Ovary (tissue), 9 donors: ENCODE results near the gene ASCL2. TPM values are rescaled to one million over a fixed set of nuclear protein-coding genes. Genes with fewer than 3 reads are reported as not detected.
A peak's percentile ranks its signal among the peaks of the same experiment; 100 is the strongest.

ENCODE experiments used
- DNase-seq, 5 donors: peaks; one replicate each; pipeline ENCODE4 v3.0.0-alpha.2; 2019 to 2020
- H3K27ac ChIP-seq, 2 donors: fragments of 200-600 bp; one replicate each; pipeline versions ENCODE4 v1.5.1 to v1.8.0; 2019 to 2022
- H3K27me3 ChIP-seq: fragments of 200-600 bp; one replicate; pipeline ENCODE4 v1.8.0; 2022
- H3K36me3 ChIP-seq: fragments of 200-600 bp; sonication (generic); one replicate; pipeline ENCODE4 v1.5.1; 2019
- H3K4me1 ChIP-seq: one replicate; pipeline ENCODE4 v1.8.1; 2013; ENCODE audit warnings: mild to moderate bottlenecking, moderate library complexity; ENCODE audit not compliant: insufficient read depth
- H3K4me3 ChIP-seq: fragments of 200-600 bp; sonication (generic); one replicate; pipeline ENCODE4 v1.5.1; 2017
- H3K9me3 ChIP-seq, 2 donors: fragments of 200-600 bp in 1 of 2; sonication (generic) in 1 of 2; one replicate each; pipeline versions ENCODE4 v1.5.1 to v1.8.1; 2013 to 2019; ENCODE audit warnings: mild to moderate bottlenecking in 1 of 2, moderate library complexity in 1 of 2
- CTCF ChIP-seq, 3 donors: fragments of 450-650 bp in 2 of 3; fragments of 200-600 bp in 1 of 3; IDR thresholded peaks; one replicate each; pipeline versions ENCODE4 v1.5.1 to v1.8.0; 2016 to 2022; ENCODE audit warnings: antibody characterized with exemption in 3 of 3, mild to moderate bottlenecking in 1 of 3
- EP300 ChIP-seq: sonication (generic); formaldehyde crosslinking; IDR thresholded peaks from one replicate; pipeline ENCODE4 v1.6.1; 2017; ENCODE audit warnings: antibody characterized with exemption
- POLR2A ChIP-seq: fragments of 450-650 bp; IDR thresholded peaks from one replicate; pipeline ENCODE4 v1.6.1; 2017; ENCODE audit warnings: antibody characterized with exemption, mild to moderate bottlenecking, moderate library complexity
- WGBS, 3 donors: extraction: QIAGEN DNeasy Blood & Tissue Kit in 1 of 3; methylation state at CpG; one replicate each; pipeline versions ENCODE4 v1.1.5 to v1.1.7; 2013 to 2017; 5-methylcytosine and 5-hydroxymethylcytosine counted together
- intact Hi-C, 4 donors: fragments of 100-400 bp; cut with DNase I; formaldehyde crosslinking; loops; one replicate each; pipeline versions ENCODE4 v1.11.0 to v1.15.1; 2022 to 2023
- polyA plus RNA-seq, 2 donors: library from polyadenylated mRNA; stranded (reverse); fragments of 200-250 nt in 1 of 2; fragments of 350-450 nt in 1 of 2; fragmentation: Illumina TruSeq in 1 of 2; extraction: RNeasy Lipid Tissue Mini Kit (QIAGEN cat#74804) in 1 of 2; gene quantifications; one replicate each; pipeline ENCODE4 v1.2.3, GENCODE V29; 2013 to 2014
- total RNA-seq, 7 donors: library from RNA; depleted of rRNA in 2 of 7; stranded (reverse); fragments of >200 nt in 2 of 7; fragmentation: NEBNext Ultra II Directional in 3 of 7; extraction: Animal tissue kit (Norgen Biotek cat#: 25700) in 3 of 7; gene quantifications; one replicate each; pipeline versions ENCODE4 v1.1.0 to v1.2.4, GENCODE V29; 2016 to 2023
- donor health status: DM: no; HTN: no; CAD: no; lungs with moderate emphysema.
- donor health status: DM: no; HTN: no; CAD: no.
- donor health status: Bipolar disorder and iron deficiency.
- donor health status: DM: yes; HTN: yes; CAD: no.
- donor health status: DM: no; HTN: no; CAD: no.
- donor health status: DM: yes; HTN: yes; CAD: no.

Gene ASCL2
- total and polyA plus RNA-seq, 9 donors: 0.10 to 1.3 (median 0.24) TPM

GRCh38 chr11:2317354-2318050 lies 47.1 kb upstream of the ASCL2 start:
- TF ChIP-seq EP300 (no peak), CTCF (IDR thresholded peaks at IDR 0.05) (no peak), POLR2A (no peak)
- DNase-seq: no peak
- H3K27ac ChIP-seq: no peak overlapping the region
- H3K9me3 ChIP-seq: no peaks in the 10 kb centered on the region
- intact Hi-C loops: loop anchor here in 1 of 4 donors (5.0 kb wide), 1 partner anchor 60 kb away; the partner anchor contains the start of gene CD81
- no peaks in the 10 kb centered on the region for H3K27me3 ChIP-seq
- no peak overlapping the region for H3K4me3 ChIP-seq
- peaks cover 22% of the 10 kb centered on the region for H3K4me1 ChIP-seq
- WGBS, 3 donors: 91 to 96% (median 94%) methylated on average over 17 of the region's 17 CpGs
- H3K36me3 ChIP-seq: no peaks in the 10 kb centered on the region

GRCh38 chr11:2316963-2317244 lies 46.5 kb upstream of the ASCL2 start:
- no peaks in the 10 kb centered on the region for H3K36me3 ChIP-seq
- intact Hi-C loops: loop anchor here in 1 of 4 donors (5.0 kb wide), 1 partner anchor 60 kb away; the partner anchor contains the start of gene CD81
- peaks cover 22% of the 10 kb centered on the region for H3K4me1 ChIP-seq
- no peak for TF ChIP-seq EP300
- no peak for TF ChIP-seq POLR2A
- no peak for TF ChIP-seq CTCF (IDR thresholded peaks at IDR 0.05)
- WGBS, 3 donors: 88 to 96% (median 89%) methylated on average over 3 of the region's 3 CpGs
- DNase-seq: no peak
- no peak overlapping the region for H3K27ac ChIP-seq
- H3K9me3 ChIP-seq: no peaks in the 10 kb centered on the region
- H3K27me3 ChIP-seq: no peaks in the 10 kb centered on the region
- no peak overlapping the region for H3K4me3 ChIP-seq

DNA sequence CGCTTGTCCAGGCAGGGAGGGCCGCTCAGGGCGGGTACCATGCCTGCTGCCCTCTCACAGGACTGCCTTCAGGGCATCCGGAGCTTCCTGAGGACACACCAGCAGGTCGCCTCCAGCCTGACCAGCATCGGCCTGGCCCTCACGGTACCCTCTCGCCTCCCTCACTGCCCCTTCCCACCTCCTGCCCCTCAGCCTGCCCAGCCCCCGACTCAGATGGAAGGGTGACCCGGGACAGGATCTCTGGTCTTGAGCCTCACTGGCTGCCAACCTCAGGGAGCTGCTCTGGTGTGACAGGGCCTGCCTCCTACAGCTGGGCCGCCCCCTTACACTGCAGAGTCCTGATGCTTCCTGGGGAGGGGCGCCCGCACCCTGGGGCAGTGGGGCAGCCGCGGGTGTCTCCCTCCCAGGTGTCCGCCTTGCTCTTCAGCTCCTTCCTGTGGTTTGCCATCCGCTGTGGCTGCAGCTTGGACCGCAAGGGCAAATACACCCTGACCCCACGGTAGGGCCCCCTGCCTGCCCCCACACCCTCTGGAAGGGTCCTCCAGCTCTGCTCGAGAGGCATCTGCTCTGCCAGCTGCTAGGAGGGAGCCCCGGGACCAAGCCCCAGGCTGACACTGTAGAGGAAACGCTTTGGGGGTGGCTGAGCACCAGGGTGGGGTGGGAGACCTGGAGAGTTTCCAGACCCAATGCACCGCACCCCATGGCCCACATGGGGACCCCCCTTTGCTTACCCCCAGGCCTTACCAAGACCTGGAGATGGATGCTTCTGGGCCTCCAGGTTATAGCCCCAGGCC lies 46.0 kb upstream of the ASCL2 start:
- Histone ChIP-seq H3K4me3 (no peak overlapping the region), H3K9me3 (no peaks in the 10 kb centered on the region), H3K4me1 (peaks cover 22% of the 10 kb centered on the region), H3K36me3 (no peaks in the 10 kb centered on the region), H3K27me3 (no peaks in the 10 kb centered on the region), H3K27ac (peak overlapping the region in 1 of 2 donors; percentile 83)
- intact Hi-C loops: loop anchor here in 1 of 4 donors (5.0 kb wide), 1 partner anchor 61 kb away; the partner anchor contains the start of gene CD81
- TF ChIP-seq POLR2A: no peak
- no peak for TF ChIP-seq CTCF (IDR thresholded peaks at IDR 0.05)
- TF ChIP-seq EP300: no peak
- DNase-seq: peak in 2 of 5 donors; percentile 42 to 53
- 90 to 91% (median 91%) methylated on average over 22 to 23 of the region's 23 CpGs for WGBS, 3 donors

GRCh38 chr11:2315395-2316168 lies 45.2 kb upstream of the ASCL2 start:
- WGBS, 3 donors: 71 to 73% (median 71%) methylated on average over 22 to 25 of the region's 25 CpGs
- peak in 3 of 5 donors; percentile 20 to 65 (median 61) for DNase-seq
- intact Hi-C loops: loop anchor here in 1 of 4 donors (5.0 kb wide), 1 partner anchor 62 kb away; the partner anchor contains the start of gene CD81
- Histone ChIP-seq H3K4me3 (no peak overlapping the region), H3K4me1 (peaks cover 22% of the 10 kb centered on the region), H3K27me3 (no peaks in the 10 kb centered on the region), H3K27ac (peak overlapping the region; percentile 77 to 83), H3K36me3 (no peaks in the 10 kb centered on the region), H3K9me3 (no peaks in the 10 kb centered on the region)
- no peak for TF ChIP-seq CTCF (IDR thresholded peaks at IDR 0.05)
- no peak for TF ChIP-seq POLR2A
- no peak for TF ChIP-seq EP300
